Smooth muscle cell (in vitro differentiated cells): ENCODE results near the gene ANKRD28. TPM values are rescaled to one million over a fixed set of nuclear protein-coding genes. Genes with fewer than 3 reads are reported as not detected.

Source experiments
- DNase-seq: peaks from one replicate; lab custom pipeline; 2025; ENCODE audit not compliant: unreplicated experiment; lab: John Stamatoyannopoulos, UW
- H2AFZ ChIP-seq: fragments of 200-600 bp; sonication (generic); 2 replicates; pipeline ENCODE4 v1.6.0; 2016; ENCODE audit warnings: antibody characterized with exemption, low read depth, mild to moderate bottlenecking
- H3F3A ChIP-seq: fragments of 200-600 bp; sonication (generic); 2 replicates; pipeline ENCODE4 v1.6.0; 2017; ENCODE audit warnings: antibody characterized with exemption, low read depth
- H3K27ac ChIP-seq: fragments of 200-600 bp; sonication (generic); 2 replicates; pipeline ENCODE4 v1.5.1; 2016; ENCODE audit warnings: low read depth, mild to moderate bottlenecking
- H3K27me3 ChIP-seq: fragments of 200-600 bp; sonication (generic); 2 replicates; pipeline ENCODE4 v1.6.1; 2016; ENCODE audit warnings: low read depth, mild to moderate bottlenecking
- H3K36me3 ChIP-seq: fragments of 200-600 bp; sonication (generic); 2 replicates; pipeline ENCODE4 v1.5.1; 2016; ENCODE audit warnings: low read depth
- H3K4me1 ChIP-seq: fragments of 200-600 bp; sonication (generic); 2 replicates; pipeline ENCODE4 v1.5.1; 2016; ENCODE audit warnings: low read depth
- H3K4me2 ChIP-seq: fragments of 200-600 bp; sonication (generic); 2 replicates; pipeline ENCODE4 v1.6.0; 2016; ENCODE audit warnings: mild to moderate bottlenecking
- H3K4me3 ChIP-seq: fragments of 200-600 bp; sonication (generic); 2 replicates; pipeline ENCODE4 v1.5.1; 2016; ENCODE audit warnings: mild to moderate bottlenecking
- H3K79me2 ChIP-seq: fragments of 200-600 bp; sonication (generic); 2 replicates; pipeline ENCODE4 v1.6.0; 2016; ENCODE audit warnings: low read depth, mild to moderate bottlenecking
- H3K9ac ChIP-seq: fragments of 200-600 bp; sonication (generic); 2 replicates; pipeline ENCODE4 v1.6.0; 2016; ENCODE audit warnings: low read depth
- H3K9me3 ChIP-seq: fragments of 200-600 bp; sonication (generic); replicated peaks from 2 replicates; pipeline ENCODE4 v1.5.1; 2016; ENCODE audit warnings: low read depth
- H4K20me1 ChIP-seq: fragments of 200-600 bp; sonication (generic); 2 replicates; pipeline ENCODE4 v1.6.0; 2016; ENCODE audit warnings: low read depth
- WGBS: methylation state at CpG from one replicate; pipeline ENCODE4 v1.1.7; 2016; ENCODE audit warnings: low lambda C conversion rate; 5-methylcytosine and 5-hydroxymethylcytosine counted together
- polyA plus RNA-seq: library from polyadenylated mRNA; unstranded; fragments of >200 nt; fragmentation: Nextera tagmentation; extraction: Ambion mirVana; gene quantifications from 2 replicates; pipeline ENCODE4 v1.2.1, GENCODE V29; 2016
- total RNA-seq: library from RNA; depleted of rRNA; stranded (reverse); fragments of >200 nt; gene quantifications from 2 replicates; pipeline ENCODE4 v1.2.3, GENCODE V29; 2014
- TF ChIP-seq, protein P1 (sequence below): fragments of 200-600 bp; sonication (generic); IDR thresholded peaks from 2 replicates; pipeline ENCODE4 v1.5.1; 2017; ENCODE audit warnings: borderline replicate concordance, mild to moderate bottlenecking, antibody characterized with exemption; ENCODE audit not compliant: insufficient read depth, poor library complexity, severe bottlenecking

Gene ANKRD28
- total and polyA plus RNA-seq, 2 experiments from 2014 or later: 11.8 to 35.7 TPM

DNA sequence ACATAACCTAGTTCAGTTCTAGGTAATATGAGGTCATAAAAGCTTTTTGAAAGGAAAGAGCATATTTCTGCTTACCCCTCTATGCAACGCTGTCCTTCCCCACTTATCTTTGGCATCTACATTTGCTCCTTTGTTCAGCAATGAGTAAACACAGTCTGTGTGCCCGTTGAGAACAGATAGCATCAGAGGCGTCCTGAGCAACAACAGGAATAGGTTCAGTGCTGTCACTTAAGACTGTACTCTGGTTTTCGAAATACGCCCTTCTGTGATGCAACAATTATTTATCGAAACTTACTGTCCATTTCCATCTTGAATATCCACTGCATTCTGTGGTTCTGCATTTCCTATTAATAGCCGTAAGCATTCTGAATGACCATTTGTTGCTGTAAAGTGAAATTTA lies 111.9 kb downstream of the ANKRD28 start:
- 74% methylated on average over 7 of the region's 7 CpGs for WGBS
- no peak overlapping the region for H2AFZ ChIP-seq
- H3K4me3 ChIP-seq: no peak overlapping the region
- no peaks in the 10 kb centered on the region for H3F3A ChIP-seq
- TF ChIP-seq, protein P1, sequence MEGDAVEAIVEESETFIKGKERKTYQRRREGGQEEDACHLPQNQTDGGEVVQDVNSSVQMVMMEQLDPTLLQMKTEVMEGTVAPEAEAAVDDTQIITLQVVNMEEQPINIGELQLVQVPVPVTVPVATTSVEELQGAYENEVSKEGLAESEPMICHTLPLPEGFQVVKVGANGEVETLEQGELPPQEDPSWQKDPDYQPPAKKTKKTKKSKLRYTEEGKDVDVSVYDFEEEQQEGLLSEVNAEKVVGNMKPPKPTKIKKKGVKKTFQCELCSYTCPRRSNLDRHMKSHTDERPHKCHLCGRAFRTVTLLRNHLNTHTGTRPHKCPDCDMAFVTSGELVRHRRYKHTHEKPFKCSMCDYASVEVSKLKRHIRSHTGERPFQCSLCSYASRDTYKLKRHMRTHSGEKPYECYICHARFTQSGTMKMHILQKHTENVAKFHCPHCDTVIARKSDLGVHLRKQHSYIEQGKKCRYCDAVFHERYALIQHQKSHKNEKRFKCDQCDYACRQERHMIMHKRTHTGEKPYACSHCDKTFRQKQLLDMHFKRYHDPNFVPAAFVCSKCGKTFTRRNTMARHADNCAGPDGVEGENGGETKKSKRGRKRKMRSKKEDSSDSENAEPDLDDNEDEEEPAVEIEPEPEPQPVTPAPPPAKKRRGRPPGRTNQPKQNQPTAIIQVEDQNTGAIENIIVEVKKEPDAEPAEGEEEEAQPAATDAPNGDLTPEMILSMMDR: no peak
- peaks cover 15% of the 10 kb centered on the region for H3K36me3 ChIP-seq
- H3K9ac ChIP-seq: no peak overlapping the region
- no peaks in the 10 kb centered on the region for H3K4me1 ChIP-seq
- H3K27me3 ChIP-seq: no peaks in the 10 kb centered on the region
- no peaks in the 10 kb centered on the region for H3K79me2 ChIP-seq
- H4K20me1 ChIP-seq: no peaks in the 10 kb centered on the region
- no peaks in the 10 kb centered on the region for H3K9me3 ChIP-seq
- no peak for DNase-seq
- no peak overlapping the region for H3K4me2 ChIP-seq
- no peak overlapping the region for H3K27ac ChIP-seq

- Histone ChIP-seq H3K36me3 (peaks cover 6% of the 10 kb centered on the region), H3K4me2 (peak overlapping the region; percentile 51), H3K9me3 (no peaks in the 10 kb centered on the region), H3K27me3 (no peaks in the 10 kb centered on the region), H3K9ac (no peak overlapping the region), H3K4me1 (no peaks in the 10 kb centered on the region), H3F3A (no peaks in the 10 kb centered on the region), H3K4me3 (no peak overlapping the region), H3K79me2 (no peaks in the 10 kb centered on the region), H4K20me1 (no peaks in the 10 kb centered on the region), H3K27ac (peak overlapping the region; percentile 63), H2AFZ (no peak overlapping the region)
- TF ChIP-seq, protein P1: no peak
- 86% methylated on average over 1 of the region's 1 CpG for WGBS
- DNase-seq: no peak
Measured at GRCh38 chr3:15683253-15683652, 114.5 kb downstream of the ANKRD28 start.

DNA sequence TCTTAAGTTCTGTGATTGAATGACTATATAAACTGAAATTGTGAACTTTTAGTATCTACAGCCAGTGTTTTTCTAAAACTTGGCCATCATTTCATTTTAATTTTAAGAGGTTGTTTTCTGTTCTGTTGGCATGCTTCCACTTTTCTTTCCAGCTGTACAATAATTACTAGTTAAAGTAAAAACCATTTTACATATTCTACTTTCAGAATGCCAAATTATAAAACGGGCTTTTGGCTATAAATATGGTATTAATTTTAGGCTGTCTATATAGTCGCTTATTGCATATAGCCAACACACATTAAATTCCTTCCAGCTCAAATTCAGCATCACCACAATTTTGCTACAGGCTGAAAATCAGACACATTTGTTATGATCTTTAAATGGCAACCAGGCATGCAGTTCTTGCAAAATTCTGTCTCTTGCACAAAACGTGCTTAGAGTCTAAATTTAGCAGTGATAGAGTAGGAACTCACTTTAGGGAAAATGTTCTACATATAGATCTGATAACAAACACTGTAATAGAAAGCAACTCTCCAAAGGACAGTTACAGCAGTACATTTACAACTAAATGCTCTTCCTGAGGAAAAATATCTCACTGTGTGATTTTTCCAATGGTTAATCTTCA lies 115.1 kb downstream of the ANKRD28 start:
- H3K36me3 ChIP-seq: peaks cover 6% of the 10 kb centered on the region
- 65% methylated on average over 3 of the region's 3 CpGs for WGBS
- DNase-seq: no peak

More for the DNA sequence above, 115.1 kb downstream of the ANKRD28 start:
- Histone ChIP-seq H3F3A (no peaks in the 10 kb centered on the region), H3K9ac (no peak overlapping the region), H3K9me3 (no peaks in the 10 kb centered on the region), H2AFZ (no peak overlapping the region), H3K4me1 (no peaks in the 10 kb centered on the region), H3K27me3 (no peaks in the 10 kb centered on the region), H3K27ac (peak overlapping the region; percentile 63), H4K20me1 (no peaks in the 10 kb centered on the region), H3K79me2 (no peaks in the 10 kb centered on the region), H3K4me2 (peak overlapping the region; percentile 51), H3K4me3 (no peak overlapping the region)
- TF ChIP-seq, protein P1: no peak
